Psoas muscle (tissue), 8 donors: ENCODE data around the gene EXOC8. TPM values are rescaled to one million over a fixed set of nuclear protein-coding genes. Genes with fewer than 3 reads are reported as not detected.

Experiments used
- ATAC-seq, 4 donors: fragments of 200-7000 bp; cut with Tn5 transposase; one replicate each; pipeline ENCODE4 v1.9.1; 2020; ENCODE audit warnings: moderate library complexity in 3 of 4, mild to moderate bottlenecking in 2 of 4
- DNase-seq, 2 donors: peaks; one replicate each; pipeline ENCODE4 v3.0.0-alpha.2; 2020
- H3K27ac ChIP-seq: fragments of 200-600 bp; one replicate; pipeline ENCODE4 v1.8.0; 2022
- H3K27me3 ChIP-seq, 3 donors: fragments of 200-600 bp in 1 of 3; one replicate each; pipeline versions ENCODE4 v1.6.1 to v1.8.0; 2013 to 2022; ENCODE audit warnings: low read length in 2 of 3, mild to moderate bottlenecking in 2 of 3, moderate library complexity in 1 of 3; ENCODE audit not compliant: insufficient read depth in 3 of 3
- H3K36me3 ChIP-seq, 2 donors: fragments of 200-600 bp in 1 of 2; one replicate each; pipeline versions ENCODE4 v1.6.1 to v1.8.0; 2013 to 2022; ENCODE audit warnings: low read depth in 1 of 2, mild to moderate bottlenecking in 1 of 2, moderate library complexity in 1 of 2; ENCODE audit not compliant: insufficient read depth in 1 of 2
- H3K4me1 ChIP-seq: fragments of 200-600 bp; one replicate; pipeline ENCODE4 v1.8.0; 2022
- H3K4me3 ChIP-seq: fragments of 200-600 bp; one replicate; pipeline ENCODE4 v1.8.0; 2022; ENCODE audit warnings: mild to moderate bottlenecking
- H3K9me3 ChIP-seq: fragments of 200-600 bp; one replicate; pipeline ENCODE4 v1.8.0; 2022
- WGBS, 3 donors: extraction: QIAGEN DNeasy Blood & Tissue Kit; methylation state at CpG; one replicate each; pipeline versions ENCODE4 v1.1.6 to v1.1.7; 2013; 5-methylcytosine and 5-hydroxymethylcytosine counted together
- intact Hi-C, 2 donors: fragments of 100-400 bp; cut with DNase I; formaldehyde crosslinking; loops; one replicate each; pipeline versions ENCODE4 v1.11.0 to v1.14.2; 2022
- polyA plus RNA-seq, 3 donors: library from polyadenylated mRNA; stranded (reverse); fragments of 200-250 nt; gene quantifications; one replicate each; pipeline ENCODE4 v1.2.3, GENCODE V29; 2013
- total RNA-seq, 4 donors: library from RNA; stranded (reverse); fragmentation: NEBNext Ultra II Directional in 2 of 4; extraction: Animal tissue kit (Norgen Biotek cat#: 25700) in 2 of 4; gene quantifications; one replicate each; pipeline versions ENCODE4 v1.2.1 to v1.2.4, GENCODE V29; 2021 to 2023
- TF ChIP-seq, protein P1 (sequence below): fragments of 200-600 bp; IDR thresholded peaks from one replicate; pipeline ENCODE4 v1.8.0; 2022; ENCODE audit warnings: antibody characterized with exemption
- donor health status: healthy with polysubstance abuse.
- donor health status: DM: no; HTN: no; CAD: no; lungs with moderate emphysema.
- donor health status: Bipolar disorder and iron deficiency.
- donor health status: healthy.
- donor health status: DM: yes; HTN: yes; CAD: no.
- donor health status: DM: no; HTN: no; CAD: no.
- donor health status: DM: no; HTN: no; CAD: no.
- donor health status: DM: yes; HTN: yes; CAD: no.

EXOC8 gene
- total and polyA plus RNA-seq, 7 donors: 5.2 to 39.9 (median 15.9) TPM

DNA sequence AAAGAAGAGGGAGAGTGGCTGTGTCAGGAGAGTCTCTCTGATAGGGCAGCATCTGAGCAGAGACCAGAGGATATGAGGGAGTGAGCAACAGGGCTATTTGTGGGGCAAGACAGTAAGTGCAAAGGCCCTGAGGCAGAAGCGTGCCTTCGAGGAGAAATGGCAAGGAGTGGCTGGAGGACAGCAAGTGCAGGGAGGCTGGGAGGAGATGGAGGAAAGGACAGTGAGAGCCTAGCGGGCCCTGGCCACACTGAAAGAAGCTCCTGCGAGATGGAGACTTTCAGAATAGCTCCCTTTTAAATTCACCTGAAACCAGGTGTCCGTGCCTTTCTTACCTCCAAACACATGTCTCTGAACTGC is 25.2 kb downstream of the EXOC8 start:
- Histone ChIP-seq H3K36me3 (no peaks in the 10 kb centered on the region), H3K27ac (no peak overlapping the region), H3K27me3 (no peaks in the 10 kb centered on the region), H3K9me3 (no peaks in the 10 kb centered on the region), H3K4me3 (no peak overlapping the region), H3K4me1 (no peaks in the 10 kb centered on the region)
- DNase-seq (no peak), ATAC-seq (no peak)
- TF ChIP-seq, protein P1, sequence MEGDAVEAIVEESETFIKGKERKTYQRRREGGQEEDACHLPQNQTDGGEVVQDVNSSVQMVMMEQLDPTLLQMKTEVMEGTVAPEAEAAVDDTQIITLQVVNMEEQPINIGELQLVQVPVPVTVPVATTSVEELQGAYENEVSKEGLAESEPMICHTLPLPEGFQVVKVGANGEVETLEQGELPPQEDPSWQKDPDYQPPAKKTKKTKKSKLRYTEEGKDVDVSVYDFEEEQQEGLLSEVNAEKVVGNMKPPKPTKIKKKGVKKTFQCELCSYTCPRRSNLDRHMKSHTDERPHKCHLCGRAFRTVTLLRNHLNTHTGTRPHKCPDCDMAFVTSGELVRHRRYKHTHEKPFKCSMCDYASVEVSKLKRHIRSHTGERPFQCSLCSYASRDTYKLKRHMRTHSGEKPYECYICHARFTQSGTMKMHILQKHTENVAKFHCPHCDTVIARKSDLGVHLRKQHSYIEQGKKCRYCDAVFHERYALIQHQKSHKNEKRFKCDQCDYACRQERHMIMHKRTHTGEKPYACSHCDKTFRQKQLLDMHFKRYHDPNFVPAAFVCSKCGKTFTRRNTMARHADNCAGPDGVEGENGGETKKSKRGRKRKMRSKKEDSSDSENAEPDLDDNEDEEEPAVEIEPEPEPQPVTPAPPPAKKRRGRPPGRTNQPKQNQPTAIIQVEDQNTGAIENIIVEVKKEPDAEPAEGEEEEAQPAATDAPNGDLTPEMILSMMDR: no peak
- 80 to 97% (median 95%) methylated on average over 5 of the region's 5 CpGs for WGBS, 3 donors
- intact Hi-C loops: no loop called here

DNA sequence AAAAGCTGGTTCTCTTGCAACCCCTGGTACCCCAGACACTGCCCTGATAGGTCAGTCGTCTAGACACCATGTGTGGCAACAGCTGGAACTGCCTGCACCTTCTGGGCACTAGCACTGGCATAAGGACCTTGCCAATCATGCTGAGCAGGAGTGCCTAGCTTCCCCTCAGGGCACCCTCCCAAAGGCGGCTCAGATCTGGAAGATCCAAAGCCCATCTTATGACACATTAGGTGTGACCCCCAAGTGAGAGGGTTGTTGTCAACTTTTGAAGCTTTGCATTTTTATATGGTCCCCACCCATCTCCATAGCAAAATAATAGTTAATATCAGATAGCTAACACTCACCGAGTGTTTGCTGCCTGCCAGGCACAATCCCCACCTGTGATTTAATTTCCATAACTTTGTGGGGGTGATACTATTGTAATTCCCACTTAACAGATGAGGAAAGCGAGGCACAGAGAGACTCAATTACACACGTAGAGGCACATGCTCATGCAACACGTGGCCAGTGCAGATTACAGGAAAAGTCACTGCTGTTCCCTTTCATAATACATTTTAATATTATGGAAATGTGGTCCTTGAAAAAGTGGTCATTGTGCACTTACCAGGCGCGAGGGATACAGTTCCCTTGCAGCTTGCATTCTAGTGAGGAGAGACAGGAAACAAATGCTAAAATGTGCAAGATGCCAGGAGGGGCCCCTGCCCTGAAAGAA is 25.8 kb downstream of the EXOC8 start:
- DNase-seq: no peak
- H3K9me3 ChIP-seq: no peaks in the 10 kb centered on the region
- ATAC-seq: peak in 1 of 4 donors; percentile 31
- TF ChIP-seq, protein P1: no peak
- intact Hi-C loops: no loop called here
- H3K4me1 ChIP-seq: no peaks in the 10 kb centered on the region
- no peaks in the 10 kb centered on the region for H3K27me3 ChIP-seq
- no peak overlapping the region for H3K4me3 ChIP-seq
- H3K27ac ChIP-seq: no peak overlapping the region
- 64 to 69% (median 69%) methylated on average over 8 of the region's 8 CpGs for WGBS, 3 donors
- no peaks in the 10 kb centered on the region for H3K36me3 ChIP-seq

DNA sequence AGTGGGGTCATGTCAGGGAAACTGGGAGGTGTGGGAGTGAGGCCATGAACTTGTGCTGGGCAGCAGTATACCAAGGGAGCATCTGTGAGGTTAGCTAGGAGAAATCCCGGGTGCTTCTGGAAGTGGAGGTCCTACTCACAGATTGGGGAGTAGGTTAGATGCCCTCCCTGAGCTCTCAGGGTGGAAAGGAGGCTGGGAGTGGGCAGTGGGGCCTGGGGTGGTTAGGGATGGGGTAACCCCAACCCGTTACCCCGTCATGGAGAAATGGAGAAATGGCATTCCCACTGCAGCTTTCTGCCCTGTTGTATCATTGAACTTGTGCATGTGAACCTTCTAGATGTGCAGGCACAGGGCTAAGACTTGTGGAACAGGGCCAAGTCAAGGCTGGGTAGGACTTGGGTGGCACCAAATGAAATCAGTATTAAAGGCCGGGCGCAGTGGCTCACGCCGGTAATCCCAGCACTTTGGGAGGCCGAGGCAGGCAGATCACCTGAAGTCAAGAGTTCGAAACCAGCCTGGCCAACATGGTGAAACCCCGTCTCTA is 27.2 kb downstream of the EXOC8 start:
- intact Hi-C loops: no loop called here
- 91 to 95% (median 91%) methylated on average over 10 of the region's 10 CpGs for WGBS, 3 donors
- no peak for ATAC-seq

DNA sequence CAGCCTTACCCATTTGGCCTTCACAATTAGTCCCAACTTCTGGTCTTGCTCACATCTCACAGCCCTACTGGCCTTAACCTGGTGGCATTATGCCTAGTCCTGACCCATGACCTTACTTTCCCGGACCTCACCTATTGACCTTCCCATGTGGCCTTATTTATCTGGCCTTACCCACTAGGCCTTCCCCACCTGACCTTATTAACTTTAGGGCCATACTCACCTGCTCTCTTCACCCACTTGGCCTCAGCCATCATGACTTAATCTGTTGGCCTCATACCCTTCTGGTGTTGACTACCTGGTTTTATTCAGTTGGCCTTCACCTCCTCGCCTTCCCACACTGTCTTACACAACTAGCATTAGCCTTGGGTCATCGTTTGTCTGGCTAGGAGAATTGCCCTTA is 35.7 kb downstream of the EXOC8 start:
- ATAC-seq (no peak), DNase-seq (no peak)
- H3K27me3 ChIP-seq: no peaks in the 10 kb centered on the region
- 92 to 95% (median 94%) methylated on average over 3 of the region's 3 CpGs for WGBS, 3 donors
- H3K36me3 ChIP-seq: no peaks in the 10 kb centered on the region
- H3K4me3 ChIP-seq: no peak overlapping the region
- TF ChIP-seq, protein P1: no peak
- intact Hi-C loops: no loop called here
- no peaks in the 10 kb centered on the region for H3K4me1 ChIP-seq
- H3K9me3 ChIP-seq: no peaks in the 10 kb centered on the region
- no peak overlapping the region for H3K27ac ChIP-seq

More for the DNA sequence above, 27.2 kb downstream of the EXOC8 start:
- TF ChIP-seq, protein P1: no peak
- no peaks in the 10 kb centered on the region for H3K4me1 ChIP-seq
- no peaks in the 10 kb centered on the region for H3K27me3 ChIP-seq
- no peak overlapping the region for H3K4me3 ChIP-seq
- H3K9me3 ChIP-seq: no peaks in the 10 kb centered on the region
- DNase-seq: no peak
- no peaks in the 10 kb centered on the region for H3K36me3 ChIP-seq
- no peak overlapping the region for H3K27ac ChIP-seq
